Stimulated activated CD4-positive, alpha-beta T cell treated with anti-CD3 and anti-CD28 coated beads, Interleukin-4, amount 100 ng/mL, for 24 hours (primary cell): ENCODE data around the gene CFAP74.

ENCODE experiments used
- DNase-seq: peaks from one replicate; pipeline ENCODE4 v3.0.0-alpha.2; 2020

Gene CFAP74

GRCh38 chr1:2019571-2020309 lies 16.2 kb upstream of the CFAP74 start:
- no peak for DNase-seq

DNA sequence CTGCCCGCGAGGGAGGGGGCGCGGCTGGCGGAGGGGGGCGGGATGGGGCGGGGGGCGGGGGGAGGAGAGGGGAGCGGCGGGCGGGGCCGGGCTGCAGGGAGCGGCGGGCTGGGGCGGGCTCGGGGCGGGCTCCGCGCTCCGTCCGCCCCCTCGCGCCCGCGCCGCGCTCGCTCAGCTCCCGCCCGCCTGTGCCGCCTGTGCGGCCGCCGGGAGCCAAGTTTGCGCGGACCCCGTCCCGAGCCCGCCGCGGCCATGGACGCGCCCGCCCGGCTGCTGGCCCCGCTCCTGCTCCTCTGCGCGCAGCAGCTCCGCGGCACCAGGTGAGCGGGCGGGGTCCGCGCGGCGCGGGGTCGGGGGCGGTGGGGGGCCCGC lies 15.6 kb upstream of the CFAP74 start, which contains the start of gene GABRD:
GABRD (plus strand) TSS at position 174 of the 372 bp plus-strand sequence; CDS start at position 253, 79 bp downstream.
- no peak for DNase-seq

- no peak for DNase-seq
Measured at GRCh38 chr1:2018217-2019171, 14.9 kb upstream of the CFAP74 start.

- DNase-seq = no peak
Measured at GRCh38 chr1:2016123-2016522, 12.5 kb upstream of the CFAP74 start.

DNA sequence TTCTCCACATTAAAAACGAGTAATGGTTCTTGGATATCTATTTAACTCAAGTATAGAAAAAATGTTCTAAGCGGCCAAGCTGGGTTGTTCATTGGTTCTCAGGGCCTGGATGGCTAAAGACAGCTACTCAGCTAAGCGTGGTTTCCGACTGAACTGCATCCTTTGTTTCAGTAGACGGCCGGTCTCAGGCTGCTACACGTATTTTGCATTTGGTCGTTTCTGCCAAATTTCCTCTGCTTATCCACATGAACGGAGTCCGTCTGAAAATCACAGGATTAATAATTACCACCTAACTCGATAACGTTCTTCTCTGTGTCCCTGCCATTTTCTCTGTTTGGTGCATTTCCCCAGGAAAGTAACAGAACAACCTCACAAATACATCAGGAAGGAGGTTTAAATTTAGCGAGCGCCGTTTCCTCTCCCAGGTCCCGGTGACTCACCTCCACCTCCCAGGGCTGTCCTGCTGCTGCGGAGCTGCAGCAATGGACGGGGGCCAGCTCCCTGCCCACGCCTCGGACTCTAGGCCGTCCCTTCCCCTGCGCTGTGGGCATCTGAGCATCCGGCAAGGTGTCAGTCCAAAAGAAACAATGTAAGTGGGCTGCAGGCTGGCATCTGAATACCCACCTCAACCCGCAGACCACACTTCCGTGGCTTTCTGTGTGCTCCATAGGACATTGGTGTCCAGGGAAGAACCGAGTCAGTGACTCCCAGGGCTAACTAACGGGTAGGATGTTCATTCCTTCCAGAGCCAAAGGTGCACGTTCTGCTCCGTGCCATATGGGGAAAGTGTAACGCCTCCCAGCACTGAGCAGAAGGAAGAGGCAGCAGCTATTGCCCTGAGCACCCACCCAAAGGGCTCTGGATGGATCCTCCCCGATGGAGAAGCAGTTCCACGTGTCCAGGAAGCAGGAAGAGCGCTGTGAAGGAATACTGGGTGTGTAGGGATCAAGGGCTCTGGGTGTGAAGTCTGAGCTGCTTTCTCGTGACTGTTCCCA lies 11.5 kb upstream of the CFAP74 start:
- DNase-seq = no peak

DNA sequence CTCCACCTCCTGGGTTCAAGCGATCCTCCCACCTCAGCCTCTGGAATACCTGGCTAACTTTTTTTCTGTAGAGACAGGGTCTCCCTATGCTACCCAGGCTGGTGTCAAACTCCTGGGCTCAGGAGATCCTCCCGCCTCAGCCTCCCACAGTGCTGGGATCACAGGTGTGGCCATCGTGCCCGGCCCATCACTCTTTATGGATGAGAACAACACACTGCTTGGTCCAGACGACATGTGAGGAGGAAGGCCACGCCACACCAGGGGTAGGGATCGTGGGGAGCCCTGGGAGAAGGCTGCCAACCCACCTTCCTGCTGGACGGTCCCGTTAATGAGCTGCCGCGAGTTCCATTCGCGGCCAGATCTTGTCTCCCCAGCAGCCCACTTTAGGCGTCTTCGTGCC lies 10.6 kb upstream of the CFAP74 start:
- DNase-seq = no peak

- no peak for DNase-seq
Measured at GRCh38 chr1:2009101-2010053, 5.8 kb upstream of the CFAP74 start.

DNA sequence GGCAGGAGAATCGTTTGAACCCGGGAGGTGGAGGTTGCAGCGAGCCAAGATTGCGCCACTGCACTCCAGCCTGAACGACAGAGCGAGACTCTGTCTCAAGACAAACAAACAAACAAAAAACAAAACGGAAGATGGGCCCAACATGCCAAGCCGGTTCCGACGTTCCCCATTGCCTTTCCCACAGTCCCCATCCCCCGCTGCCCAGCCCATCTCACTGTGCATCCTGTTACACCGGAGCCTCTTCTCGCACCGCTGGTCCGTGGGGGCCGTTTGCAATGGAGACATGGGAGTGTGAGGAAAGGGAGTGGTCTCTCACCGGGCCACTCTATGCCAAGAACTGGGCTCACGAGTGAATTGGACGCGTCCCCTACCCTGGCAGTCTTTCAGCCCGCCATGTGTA lies 1.3 kb upstream of the CFAP74 start:
- DNase-seq = no peak

DNA sequence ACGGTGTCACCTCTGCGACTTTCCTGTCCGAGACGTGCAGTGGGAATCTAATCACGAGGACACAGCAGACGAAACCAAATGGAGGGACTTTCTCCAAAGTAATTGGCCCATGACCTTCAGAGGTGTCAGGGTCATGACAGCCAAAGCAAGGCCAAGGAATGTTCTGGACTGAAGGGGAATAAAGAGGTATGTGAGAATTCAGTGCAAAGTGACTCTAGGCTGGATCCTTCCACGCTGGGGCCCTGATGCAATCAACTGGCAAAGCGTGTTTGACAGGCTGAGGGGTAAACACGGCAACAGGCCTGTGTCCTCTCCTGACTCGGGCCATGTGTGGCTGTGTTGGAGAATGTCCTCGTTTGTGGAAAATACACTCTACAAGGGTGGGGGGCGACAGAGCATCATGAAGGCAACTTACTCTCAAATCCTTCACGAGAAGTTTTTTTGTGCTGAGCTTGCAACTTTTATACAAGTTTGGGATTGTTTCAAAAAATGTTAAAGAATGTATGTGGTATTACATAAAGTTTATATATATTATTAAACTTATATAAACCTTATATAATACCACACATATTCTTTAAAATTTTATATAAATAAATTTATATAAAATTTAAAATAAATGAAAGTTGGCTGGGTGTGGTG lies 1.7 kb downstream of the CFAP74 start:
- no peak for DNase-seq

DNA sequence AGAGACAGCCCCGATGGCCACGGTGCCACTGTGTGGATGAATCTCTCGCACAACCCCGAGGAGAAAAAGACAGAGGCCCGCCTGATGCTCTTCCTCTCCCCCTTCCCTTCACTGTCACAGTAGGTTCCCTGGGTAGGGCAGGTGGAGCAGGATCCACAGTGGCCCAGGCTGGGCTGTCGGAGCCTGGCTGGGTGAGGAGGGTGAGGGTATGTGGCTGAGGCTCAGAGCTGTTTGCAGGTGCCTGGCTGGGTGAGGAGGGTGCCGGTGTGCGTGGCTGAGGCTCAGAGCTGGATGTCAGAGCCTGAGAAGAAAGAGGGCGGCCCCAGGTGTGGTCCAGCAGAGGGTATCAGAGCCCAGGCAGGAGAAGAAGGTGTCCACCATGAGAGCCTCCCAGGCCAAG lies 2.7 kb downstream of the CFAP74 start:
- DNase-seq = no peak

- no peak for DNase-seq
Measured at GRCh38 chr1:2000432-2000831, 3.2 kb downstream of the CFAP74 start.

GRCh38 chr1:1997576-1997975 lies 6.0 kb downstream of the CFAP74 start:
- no peak for DNase-seq

- no peak for DNase-seq
Measured at GRCh38 chr1:1996207-1996651, 7.4 kb downstream of the CFAP74 start.

DNA sequence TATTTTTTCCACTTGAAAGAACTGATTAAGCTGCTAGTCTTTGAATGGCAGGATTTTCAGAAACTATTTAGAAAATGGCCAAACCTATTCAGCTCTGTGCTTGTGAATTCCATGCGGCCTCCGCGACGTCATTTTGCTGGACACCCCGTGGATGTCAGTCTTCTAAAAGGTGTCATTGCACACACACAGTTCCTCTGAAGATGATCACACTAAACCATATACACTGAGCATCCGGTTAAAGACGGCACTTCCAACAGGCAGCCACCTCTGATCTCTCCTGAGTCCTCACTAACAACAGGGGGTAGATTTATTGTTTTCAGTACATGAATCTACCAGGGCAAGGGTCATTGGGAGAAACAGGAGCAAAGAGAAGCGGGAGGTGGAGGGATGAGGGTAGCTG lies 9.1 kb downstream of the CFAP74 start:
- DNase-seq = no peak

DNA sequence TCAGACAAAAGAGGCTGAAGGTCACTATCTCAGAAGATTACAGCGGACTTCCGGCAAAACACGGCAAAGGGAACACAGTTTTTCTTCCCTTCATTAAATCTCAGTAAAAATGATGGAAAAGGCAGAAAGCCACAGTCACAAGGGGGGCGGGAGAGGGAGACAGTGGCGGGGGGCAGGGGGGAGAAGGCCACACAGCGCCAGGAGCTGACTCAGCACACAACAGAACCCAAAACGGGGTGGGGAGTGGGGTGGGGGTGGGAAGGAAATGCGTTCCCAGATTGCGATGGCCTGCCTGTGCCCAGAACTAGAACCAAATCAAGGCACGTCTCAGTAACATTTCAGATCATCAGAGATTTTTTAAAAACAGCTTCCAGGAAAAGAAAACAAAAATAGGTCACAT lies 13.4 kb downstream of the CFAP74 start:
- DNase-seq = no peak

DNA sequence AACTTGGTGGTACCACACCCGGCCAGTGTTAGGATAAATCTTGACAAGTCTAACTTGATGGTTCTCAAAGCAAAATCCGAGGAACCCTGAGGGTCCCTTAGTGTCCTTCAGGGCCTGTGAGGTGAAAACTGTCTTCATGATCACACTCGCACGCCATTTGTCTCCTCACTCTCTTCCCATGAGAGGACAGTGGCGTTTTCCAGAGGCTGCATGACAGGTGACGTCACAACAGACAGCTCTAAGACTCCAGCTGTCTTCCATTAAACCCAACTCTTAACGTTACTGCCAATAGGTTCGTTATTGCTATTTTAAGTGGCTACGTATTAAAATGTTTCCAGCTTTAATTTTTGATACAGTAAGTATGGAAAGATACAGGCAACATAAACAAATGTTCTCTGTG lies 13.8 kb downstream of the CFAP74 start:
- no peak for DNase-seq

DNA sequence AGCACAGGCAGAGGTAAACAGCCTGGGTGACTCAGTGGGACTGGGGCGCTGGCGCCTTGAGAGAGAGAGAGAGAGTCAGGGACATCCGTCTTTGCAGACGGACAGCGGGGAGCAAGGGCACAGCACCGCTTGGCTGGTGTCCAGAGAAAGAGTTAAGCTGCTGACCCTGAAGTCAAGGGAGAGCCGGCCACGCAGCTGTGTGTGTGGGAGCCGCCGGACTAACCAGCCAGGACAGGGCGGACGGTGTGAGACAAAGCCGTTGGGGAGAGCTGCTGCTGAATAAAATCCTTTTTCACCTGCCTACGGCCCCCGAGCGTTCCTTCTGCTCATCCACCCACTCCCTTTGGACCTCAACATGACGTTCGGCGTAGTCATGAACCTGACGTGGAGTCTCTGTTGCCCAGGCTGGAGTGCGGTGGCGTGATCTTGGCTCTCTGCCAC lies 14.5 kb downstream of the CFAP74 start:
- no peak for DNase-seq

DNA sequence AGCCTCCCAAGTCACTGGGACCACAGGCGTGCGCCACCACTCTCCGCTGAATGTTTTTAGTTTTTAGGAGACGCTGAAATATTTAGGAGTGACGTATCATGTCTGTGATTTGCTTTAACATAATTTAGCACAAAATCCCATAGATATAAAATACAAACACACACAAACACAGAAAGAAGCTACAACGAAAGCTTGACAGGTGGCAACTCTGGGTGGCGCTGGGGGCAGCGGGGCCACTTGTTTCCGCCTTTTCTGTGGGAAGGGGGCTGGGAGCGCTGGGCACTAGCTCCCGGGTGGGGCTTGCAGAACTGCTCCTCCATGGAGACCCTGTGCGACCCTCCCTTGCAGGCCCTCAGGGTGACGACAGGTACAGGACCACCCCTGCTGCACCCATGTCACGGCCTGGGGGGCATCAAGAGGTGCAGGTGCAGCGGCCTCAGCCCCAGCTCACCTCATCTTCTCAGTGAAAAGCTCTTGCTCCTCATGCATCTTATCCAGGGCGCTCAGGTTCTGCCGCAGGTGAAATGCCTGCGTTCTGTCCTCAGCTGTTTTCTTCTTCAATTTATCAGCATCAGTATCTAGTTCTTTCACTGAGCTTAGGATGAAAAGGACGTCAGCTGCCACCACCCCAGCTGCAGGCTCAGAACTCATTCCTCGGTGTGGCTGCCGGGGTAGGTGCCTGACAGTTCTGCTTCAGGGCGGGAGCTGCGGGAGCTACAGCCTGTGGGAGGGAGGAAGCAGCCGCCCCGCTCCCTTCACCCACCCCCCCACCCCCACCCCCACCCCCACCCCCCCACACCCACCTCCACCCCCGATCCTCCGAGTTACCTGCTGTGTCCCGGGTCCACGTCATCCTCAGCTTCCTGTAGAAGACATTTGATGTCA lies 15.3 kb downstream of the CFAP74 start:
- no peak for DNase-seq

DNA sequence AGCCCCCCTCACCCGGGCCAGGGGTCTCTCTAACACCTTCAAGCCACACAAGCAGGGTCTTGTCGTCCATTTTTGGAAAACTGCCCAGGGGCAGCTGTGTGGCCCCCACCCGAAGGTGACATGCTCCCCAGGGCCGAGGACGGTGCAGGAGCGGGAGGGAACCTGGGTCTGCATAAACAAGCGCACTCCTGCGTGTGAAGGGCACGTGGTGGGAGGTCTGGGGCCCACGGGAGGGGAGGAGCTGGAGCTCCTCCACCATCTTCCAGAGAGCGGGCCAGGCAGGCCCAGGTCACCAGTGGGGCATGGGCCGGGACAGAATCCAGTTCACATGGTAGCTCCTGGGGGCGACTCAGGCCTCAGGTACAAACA lies 16.5 kb downstream of the CFAP74 start:
- no peak for DNase-seq
